VCaP (cell line): Measurements from ENCODE around the gene HELZ2.

Experiments
- H3K27ac ChIP-seq: fragments of 450-650 bp; 2 replicates; pipeline ENCODE4 v1.5.1; 2017
- CTCF ChIP-seq: fragments of 450-650 bp; conservative IDR thresholded peaks from 2 replicates; pipeline ENCODE4 v1.5.1; 2017; ENCODE audit warnings: mild to moderate bottlenecking, moderate library complexity

Gene HELZ2

DNA sequence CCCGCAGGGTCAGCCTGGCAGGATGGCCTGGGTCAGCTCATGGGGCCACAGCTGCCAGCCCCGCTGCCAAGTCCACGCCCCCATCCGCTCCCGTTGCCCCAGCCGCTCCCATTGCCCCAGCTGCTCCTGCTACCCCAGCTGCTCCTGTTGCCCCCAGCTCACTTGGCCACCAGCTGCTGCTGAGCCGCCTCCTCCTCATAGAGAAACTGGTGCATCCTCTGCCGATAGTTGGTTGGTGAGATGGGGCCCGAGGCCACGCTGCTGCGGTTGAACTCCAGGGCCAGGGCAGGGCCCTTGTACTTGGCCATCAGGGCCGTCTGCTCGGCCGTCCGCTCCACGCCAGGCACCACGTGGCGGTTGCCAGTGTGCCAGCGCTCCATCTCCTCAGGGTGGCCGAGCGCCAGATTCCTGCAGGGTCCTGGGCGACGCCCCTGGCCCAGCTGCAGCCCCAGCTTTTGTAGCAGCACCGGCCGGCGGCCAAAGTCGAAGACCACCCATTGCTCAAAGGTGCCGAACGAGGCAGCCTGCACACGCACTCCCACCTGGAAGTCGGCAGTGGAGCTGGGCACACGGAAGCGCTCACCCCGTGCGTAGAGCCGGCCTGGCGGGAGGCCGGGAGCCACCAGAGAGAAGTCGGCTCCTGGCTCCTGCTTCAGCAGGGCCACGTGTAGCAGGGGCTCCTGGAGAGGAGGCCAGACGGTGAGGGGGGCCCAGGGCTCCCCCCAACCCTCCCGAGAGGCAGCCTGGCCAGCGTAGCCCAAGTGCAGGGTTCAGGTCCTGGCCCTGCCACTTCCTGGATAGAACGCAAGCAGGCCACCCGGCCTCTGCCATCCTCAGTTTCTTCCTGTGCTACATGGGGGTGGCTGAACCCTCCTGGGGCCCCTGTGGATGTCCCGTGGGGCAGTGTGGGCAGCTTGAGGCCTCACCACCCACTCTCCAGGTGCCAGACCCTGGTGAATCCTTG lies 4.8 kb downstream of the HELZ2 start:
- H3K27ac ChIP-seq: no peak overlapping the region
- TF ChIP-seq CTCF: no peak

DNA sequence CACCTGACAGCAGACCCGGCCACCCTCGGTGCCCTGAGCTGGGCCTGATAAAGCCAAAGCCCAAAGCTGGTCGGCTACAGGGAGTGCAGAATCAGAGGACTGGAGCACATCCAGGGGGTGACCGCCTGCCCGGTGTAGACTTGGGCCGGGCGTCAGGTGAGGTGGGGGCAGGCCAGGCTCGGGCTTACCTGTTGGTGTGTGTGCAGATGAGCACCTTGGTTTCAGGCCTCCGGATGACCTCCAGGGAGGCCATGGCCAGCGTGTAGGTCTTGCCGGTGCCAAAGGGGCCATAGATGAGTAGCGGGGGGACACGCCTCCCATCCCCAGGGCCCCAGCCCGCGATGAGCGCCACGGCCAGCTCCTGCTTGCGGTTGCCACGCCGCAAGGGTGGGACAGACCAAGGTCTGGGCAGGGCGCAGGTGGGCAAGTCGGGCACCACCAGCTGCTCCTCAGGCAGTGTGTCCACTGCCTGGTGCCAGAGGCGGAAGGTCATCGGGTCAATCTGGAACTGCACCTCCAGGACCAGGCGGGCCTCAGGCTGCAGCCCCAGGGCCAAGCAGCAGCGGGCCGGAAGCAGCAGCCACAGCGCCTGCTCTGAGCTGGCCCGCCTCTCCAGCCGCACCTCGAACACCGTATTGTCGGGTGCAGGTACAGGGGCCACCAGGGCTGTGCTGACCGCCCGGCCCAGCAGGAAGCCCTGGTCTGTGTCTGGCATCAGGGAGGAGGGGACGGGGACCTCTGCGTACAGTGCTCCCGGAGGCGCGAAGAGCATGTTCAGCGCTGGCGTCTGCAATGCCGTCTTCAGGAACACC lies 5.7 kb downstream of the HELZ2 start:
- H3K27ac ChIP-seq: no peak overlapping the region
- TF ChIP-seq CTCF: no peak

GRCh38 chr20:63567386-63568169 lies 6.5 kb downstream of the HELZ2 start:
- no peak for TF ChIP-seq CTCF

DNA sequence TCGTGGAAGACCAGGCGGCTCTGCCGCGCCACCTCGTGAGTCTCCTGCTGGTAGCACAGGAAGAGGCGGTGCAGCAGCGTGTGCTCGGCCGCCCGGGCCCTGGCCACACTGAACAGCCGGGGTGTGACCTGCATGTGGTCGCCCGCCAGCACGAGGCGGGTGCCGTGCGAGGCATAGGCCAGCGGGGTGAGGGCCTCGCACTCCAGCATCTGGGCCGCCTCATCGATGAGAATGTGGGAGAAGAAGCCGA lies 7.0 kb downstream of the HELZ2 start:
- TF ChIP-seq CTCF: no peak

More at GRCh38 chr20:63567386-63568169, 6.5 kb downstream of the HELZ2 start:
- no peak overlapping the region for H3K27ac ChIP-seq

DNA sequence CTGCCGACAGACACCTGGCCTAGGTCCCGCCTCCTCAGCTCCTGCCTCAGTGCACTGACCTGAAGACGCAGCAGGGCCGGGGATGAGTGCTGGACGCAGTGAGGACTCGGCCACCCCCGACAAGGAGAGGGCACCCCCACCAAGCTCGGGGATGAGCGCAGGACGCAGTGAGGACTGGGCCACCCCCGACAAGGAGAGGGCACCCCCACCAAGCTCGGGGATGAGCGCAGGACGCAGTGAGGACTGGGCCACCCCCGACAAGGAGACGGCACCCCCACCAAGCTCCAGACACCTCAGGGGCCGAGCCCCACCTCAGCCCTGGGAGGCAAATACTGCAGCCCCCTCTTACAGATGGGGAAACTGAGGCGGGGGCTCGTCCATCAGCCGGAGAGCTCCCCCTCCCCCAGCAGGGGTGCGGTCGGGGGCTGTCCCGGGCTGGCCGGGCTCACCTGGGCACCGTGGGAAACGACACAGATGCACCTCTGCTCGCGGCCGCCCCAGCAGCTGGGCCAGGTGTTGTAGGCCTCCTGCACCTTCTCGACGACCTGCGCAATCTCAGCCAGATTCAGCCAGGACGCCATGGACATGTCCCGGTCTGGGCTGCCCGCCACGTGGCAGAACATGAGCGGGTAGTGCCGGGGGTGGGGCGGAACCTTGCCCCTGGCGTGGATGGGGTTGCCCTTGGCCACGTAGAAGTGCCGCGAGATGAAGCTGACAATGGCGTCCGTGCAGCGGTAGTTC lies 7.5 kb downstream of the HELZ2 start:
- TF ChIP-seq CTCF: no peak
- no peak overlapping the region for H3K27ac ChIP-seq

More for the DNA sequence above, 7.0 kb downstream of the HELZ2 start:
- H3K27ac ChIP-seq: no peak overlapping the region

- TF ChIP-seq CTCF: no peak
- no peak overlapping the region for H3K27ac ChIP-seq
Observed at GRCh38 chr20:63565699-63566335, 8.2 kb downstream of the HELZ2 start.
